HG03064 (cell line): ENCODE measurements around the gene PPP1R14B.

Experiments
- ATAC-seq: cut with Tn5 transposase; IDR thresholded peaks from one replicate; pipeline ENCODE4 v1.9.1; 2021; ENCODE audit warnings: low read depth; ENCODE audit not compliant: unreplicated experiment

Gene PPP1R14B

DNA sequence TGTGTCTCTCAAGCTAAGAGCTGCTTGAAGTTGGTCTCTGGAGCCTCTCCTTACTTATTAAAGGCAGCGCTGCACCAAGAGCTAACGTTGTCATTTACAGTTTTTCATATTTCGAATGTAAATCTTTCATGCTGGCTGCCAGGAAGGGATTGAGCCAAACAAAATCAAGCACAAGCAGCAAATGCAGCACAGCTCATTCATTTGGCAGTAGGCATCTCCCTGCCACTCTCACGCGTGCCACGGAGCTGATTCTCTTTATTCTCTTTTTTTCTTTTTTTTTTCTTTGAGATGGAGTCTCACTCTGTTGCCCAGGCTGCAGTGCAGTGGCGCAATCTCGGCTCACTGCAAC, 13.8 kb downstream of the PPP1R14B start:
- ATAC-seq, result no peak

DNA sequence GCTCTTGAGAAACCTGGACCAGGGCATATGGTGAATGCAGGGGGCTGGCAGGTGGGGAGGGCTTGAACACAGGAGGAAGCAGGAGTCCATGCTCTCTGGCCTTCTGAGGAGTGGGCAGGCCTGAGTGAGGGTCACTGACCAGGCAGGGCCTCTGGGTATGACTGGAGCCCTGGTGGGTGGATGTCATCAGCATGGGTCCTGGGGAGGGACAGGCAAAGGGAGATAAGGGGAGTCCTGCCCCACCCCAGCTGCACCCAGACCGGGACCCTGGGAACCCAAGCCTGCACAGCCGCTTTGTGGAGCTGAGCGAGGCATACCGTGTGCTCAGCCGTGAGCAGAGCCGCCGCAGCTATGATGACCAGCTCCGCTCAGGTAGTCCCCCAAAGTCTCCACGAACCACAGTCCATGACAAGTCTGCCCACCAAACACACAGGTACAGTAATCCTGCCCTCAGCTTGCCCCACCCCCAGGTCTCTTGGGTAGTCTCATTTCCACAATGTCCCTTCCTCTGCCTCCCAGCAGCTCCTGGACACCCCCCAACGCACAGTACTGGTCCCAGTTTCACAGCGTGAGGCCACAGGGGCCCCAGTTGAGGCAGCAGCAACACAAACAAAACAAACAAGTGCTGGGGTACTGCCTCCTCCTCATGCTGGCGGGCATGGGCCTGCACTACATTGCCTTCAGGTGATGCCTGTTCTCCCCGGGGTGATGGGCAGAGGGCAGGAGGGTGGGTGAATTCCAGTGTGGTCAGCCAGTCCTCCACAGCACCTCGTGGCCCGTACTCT, 14.4 kb downstream of the PPP1R14B start:
- ATAC-seq, result no peak

DNA sequence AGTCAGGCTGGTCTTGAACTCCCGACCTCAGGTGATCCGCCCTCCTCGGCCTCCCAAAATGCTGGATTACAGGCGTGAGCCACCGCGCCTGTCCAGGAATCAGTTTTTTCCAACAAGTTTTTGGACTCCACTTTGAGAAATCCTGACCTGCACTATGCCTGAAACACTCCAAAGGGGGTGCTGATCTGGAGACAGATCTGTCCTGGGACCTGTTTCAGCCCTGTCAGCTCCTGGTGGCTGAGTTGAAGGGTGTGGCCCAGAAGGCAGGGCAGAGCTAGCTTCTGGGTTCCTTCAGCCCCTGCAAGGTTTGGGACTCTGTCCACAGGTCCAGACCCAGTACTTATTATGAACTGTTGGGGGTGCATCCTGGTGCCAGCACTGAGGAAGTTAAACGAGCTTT, 15.2 kb downstream of the PPP1R14B start:
- no peak for ATAC-seq

DNA sequence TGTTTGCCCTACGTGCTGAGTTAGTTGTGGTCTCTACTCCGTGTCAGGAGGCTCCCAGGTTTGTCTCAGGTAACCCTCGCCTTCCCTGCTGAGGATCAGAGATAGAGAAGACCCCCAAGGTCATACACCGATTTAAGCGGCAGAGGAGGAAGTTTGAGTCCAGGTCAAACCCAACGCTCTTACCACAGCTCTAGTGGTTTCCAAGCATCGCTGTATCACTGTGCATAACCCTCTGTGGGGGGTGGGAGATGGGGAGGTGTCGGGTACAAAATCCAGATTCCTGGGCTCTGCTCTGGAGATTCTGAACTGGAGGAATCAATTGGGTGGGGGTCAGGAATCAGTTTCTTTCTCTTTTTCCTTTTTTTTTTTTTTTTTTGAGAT, 15.8 kb downstream of the PPP1R14B start:
- no peak for ATAC-seq

DNA sequence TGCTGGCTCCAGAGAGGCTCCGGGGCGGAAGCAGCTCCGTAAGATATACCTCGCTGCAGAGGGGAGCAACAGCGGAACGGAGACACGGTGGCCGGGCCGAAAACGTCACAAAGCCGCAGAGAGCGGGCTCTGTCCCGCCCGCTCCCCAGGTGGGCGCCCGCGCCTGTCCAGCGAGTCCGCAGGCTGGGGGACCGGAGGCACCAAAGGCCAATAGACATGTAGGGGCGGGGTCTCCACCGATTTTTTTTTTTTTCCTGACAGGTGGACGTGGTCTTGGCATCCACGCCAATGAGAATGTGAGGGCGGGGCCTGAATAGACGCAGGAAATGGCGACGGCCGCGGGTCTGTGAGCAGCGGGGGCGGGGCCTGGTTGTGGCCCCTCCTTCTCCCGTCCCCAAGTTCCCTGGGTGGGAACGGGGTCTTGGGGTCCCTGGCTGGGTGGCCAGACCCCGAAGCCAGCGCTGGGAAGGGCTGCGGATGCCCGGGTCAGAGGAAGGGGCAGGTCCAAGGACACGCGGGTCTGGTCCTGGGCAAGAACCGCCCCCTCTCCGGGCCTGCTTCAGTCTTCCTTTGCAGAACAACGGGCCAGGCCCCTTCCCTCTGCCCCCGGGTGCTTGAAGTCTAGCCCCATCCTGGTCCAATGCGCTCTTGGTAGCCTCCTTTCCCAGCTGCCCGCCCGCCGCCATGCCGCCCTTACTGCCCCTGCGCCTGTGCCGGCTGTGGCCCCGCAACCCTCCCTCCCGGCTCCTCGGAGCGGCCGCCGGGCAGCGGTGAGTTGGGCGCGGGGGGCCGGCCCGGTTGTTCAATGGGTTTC, 16.4 kb downstream of the PPP1R14B start, which contains the start of gene DNAJC4:
DNAJC4 (plus strand) TSS at position 378 of the 814 bp plus-strand sequence; CDS start at position 685, 307 bp downstream.
- no peak for ATAC-seq

DNA sequence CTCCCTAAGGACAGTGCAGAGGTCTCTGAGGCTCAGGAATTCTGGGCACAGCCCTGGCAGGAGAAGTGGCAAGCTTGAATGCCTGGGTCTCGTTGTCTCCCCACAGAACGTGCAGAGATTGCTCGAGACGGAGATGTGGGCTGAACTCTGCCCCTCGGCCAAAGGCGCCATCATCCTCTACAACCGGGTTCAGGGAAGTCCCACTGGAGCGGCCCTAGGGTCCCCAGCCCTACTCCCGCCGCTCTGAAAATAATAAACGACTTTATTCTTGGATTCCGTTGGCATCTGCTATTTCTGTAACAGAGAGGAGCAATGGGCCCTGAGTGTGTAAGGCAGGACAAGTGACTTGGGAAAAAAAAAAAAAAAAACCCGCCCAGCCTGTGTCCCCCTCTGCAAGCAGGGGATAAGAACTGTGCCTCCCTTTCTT, 17.0 kb downstream of the PPP1R14B start:
- ATAC-seq, result no peak

DNA sequence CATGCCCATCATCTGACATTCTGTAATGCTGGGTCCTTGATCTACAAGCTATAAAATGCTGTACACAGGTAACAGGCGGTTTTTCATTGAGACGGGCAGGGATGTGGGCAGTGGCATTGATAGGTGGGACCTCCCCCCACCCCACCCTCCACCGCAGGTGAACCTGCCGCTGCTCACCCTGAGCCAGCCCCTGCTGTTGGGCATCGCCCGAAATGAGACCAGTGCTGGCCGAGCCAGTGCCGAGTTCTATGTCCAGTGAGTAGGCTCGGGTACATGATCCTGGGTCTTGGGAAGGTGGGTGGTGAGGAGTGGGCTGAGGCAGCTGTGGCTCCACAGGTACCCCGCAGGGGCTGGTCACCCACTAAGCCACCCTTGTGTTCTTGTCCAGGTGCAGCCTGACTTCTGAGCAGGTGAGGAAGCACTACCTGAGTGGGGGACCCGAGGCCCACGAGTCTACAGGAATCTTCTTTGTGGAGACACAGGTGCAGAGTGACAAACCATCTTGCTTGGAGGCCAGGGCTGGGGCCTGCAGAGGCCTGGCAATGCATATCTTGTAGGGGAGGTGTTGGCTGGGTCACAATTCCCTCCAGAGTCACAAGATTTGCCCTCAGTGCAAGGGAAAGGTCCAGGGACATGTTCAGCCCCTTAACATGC, 17.5 kb downstream of the PPP1R14B start:
- ATAC-seq, result no peak

DNA sequence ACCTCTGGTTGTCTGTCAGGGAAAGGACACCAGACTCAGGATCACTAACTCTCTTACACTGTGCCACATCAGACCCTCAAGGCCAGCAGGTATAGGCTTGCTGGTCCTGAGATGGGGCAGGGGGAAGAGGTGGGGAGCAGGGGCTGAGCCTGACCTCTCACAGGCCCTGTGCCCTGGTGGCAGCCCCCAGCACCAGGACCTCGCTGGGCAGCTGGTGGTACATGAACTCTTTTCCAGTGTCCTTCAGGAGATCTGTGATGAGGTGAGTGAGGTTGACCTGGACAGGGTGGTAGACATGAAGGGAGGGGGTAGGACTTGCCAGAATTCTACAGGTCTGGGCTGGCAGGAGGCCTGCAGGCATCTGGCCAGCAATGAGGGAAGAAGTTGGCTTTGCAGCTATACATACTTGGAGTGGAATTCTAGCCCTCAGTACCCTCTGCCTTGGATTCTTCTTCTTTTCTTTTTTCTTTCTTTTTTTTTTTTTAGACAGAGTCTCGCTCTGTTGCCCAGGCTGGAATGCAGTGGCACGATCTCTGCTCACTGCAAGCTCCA, 19.3 kb downstream of the PPP1R14B start:
- no peak for ATAC-seq

DNA sequence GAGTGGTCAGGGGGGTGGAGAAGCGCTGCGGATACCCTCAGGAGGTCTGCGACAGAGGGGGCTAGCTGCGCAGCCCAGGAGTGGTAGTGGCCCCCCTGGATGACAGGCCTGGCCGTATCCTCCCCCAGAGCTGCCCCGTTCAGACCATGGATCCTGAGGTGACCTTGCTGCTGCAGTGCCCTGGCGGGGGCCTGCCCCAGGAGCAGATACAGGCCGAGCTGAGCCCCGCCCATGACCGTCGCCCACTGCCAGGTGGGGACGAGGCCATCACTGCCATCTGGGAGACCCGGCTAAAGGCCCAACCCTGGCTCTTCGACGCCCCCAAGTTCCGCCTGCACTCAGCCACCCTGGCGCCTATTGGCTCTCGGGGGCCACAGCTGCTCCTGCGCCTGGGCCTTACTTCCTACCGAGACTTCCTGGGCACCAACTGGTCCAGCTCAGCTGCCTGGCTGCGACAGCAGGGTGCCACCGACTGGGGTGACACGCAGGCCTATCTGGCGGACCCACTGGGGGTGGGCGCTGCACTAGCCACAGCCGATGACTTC, 20.2 kb downstream of the PPP1R14B start:
- ATAC-seq, result no peak

DNA sequence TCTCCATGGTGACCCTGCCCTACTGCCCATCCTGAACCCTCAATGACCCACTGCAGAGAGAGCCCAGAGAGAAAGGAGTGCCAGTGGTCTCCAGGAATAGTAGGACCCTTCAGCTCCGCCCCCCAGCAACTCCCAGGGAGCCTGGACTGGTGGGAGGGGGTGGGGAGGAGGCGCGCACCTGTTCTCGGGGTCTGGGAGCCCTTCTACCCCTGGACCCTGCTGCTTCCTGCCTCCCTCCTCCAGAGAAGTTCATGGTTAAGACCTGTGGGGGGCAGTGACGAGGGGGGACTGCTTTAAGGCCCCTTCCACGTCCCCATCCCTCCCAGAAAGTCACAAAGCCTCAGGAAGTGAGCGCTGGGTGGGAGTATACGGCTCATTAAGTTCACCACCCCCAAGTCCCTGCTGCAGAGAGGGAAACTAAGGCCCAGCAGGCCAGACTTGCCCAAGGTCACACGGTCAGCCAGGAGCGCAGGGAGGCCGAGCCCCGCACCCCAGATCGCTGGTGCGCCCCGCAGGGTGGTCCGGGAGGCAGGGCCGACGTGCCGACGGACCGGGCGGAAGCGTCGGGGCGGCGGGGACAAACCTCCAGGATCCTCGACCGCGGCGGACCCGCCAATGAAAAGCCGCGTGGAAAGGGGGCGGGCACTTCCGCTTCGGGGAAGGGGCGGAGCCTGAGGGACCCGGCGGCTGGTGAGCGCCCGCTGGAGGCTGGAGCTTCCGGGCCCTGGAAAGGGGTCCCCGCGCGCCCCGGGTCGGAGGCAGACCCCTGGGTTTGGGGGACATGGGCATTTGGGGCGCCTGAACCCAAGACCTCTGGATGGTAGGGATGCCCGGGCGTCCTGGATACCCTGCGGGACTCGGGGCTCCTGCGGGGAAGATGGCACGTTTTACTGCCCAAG, 20.9 kb downstream of the PPP1R14B start, which contains the start of the genes NUDT22 and TRPT1:
NUDT22 (plus strand) TSS at position 667 of the 899 bp plus-strand sequence. CDS start 379 bp downstream, outside the sequence.
TRPT1 (minus strand) TSS at position 579 of the 899 bp plus-strand sequence; CDS start at position 253, 326 bp downstream.
- ATAC-seq, result no peak

DNA sequence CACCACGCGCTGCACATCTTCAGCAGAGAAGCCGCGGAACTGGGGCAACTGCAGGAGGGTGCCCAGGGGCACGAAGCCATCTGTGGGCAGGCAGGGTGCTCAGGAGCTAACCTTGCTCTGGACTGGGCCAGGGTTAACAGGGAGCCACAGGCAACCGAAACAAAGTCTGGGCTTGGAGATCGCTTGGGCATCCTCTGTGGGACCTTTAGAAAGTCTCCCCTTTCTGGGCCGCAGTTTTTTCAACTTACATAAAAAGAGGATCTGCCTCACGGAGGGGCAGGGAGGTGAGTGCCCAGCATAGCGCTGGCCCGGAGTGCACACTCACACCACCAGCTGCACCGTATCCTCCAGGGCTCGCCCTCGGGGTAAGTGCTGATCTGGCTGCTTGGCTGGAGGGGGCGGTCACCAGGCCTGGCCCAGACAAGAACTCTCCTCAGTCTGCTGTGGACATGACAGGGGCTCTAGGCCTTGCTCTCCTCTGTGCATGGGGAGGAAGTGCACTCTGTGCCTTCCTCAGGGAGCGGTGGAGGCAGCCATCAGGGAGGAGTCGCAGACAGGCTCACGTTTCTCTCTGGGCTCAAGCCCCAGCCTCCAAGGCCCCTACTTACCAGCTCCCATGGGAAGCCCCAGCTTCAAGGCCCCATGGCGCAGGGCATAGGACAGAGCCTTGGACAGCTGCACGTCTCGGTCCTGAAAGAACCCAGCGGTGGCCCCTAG, 21.7 kb downstream of the PPP1R14B start:
- ATAC-seq, result no peak

DNA sequence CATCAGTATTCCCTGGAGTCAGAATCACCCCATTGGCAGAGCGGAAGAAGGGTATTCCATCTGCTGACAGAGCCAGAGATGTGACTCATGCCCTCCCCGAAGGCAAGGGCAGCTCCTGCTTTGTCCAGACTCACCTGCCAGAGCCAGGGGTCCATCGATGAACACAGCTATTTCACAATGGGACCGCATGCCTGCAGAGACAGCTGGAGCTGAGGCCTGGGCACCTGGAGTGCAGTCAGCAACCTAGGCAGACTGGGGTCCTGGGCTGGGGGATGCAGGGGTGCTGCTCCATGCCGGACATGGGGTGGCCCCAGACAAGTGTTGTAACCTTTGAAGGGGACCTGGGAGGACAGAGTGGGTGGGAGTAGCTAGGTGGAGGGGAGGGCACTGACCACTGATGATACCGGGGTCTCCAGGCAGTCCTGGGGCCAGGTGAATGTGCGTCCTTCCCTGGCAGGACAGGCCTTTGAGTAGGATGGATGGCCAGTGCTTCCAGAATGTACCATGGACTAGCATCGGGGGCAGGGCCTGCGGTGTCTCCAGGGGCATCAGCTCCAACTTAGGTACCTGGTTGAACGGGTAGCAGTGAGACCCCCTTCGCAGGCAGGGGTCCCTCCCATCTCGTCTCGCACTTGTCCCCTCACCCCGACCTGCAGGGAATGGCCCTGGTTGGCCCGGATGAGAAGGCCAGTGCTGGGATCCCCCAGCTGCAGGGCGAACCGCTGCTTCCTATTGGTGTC, 22.4 kb downstream of the PPP1R14B start:
- no peak for ATAC-seq

DNA sequence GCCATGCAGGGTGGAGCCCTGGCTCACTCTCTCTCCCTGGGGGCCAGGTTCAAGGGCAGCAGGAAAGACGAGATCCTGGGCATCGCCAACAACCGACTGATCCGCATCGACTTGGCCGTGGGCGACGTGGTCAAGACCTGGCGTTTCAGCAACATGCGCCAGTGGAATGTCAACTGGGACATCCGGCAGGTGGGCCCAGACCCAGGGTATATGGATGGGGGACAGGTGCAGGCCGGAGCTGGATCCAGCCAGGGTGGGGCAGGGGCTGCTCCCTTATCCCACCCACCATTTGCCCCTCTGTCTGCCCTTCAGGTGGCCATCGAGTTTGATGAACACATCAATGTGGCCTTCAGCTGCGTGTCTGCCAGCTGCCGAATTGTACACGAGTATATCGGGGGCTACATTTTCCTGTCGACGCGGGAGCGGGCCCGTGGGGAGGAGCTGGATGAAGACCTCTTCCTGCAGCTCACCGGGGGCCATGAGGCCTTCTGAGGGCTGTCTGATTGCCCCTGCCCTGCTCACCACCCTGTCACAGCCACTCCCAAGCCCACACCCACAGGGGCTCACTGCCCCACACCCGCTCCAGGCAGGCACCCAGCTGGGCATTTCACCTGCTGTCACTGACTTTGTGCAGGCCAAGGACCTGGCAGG, 23.6 kb downstream of the PPP1R14B start:
- no peak for ATAC-seq

DNA sequence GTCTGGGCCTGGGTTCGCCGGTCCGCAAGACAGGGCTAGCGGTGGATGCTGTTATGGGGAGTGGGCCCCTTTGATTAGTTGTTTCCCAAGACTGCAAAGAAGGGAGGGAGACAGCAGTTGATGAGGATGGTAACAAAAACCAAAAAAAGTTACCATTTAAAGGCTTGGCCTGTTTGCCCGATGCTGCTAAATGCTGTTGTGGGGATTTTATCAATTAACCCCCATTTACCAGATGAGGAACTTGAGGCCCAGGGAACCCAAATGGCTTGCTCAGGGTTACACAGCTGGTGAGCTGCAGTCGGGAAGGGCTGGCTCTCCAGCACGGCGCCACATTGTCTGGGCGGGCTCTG, 24.1 kb downstream of the PPP1R14B start:
- no peak for ATAC-seq

DNA sequence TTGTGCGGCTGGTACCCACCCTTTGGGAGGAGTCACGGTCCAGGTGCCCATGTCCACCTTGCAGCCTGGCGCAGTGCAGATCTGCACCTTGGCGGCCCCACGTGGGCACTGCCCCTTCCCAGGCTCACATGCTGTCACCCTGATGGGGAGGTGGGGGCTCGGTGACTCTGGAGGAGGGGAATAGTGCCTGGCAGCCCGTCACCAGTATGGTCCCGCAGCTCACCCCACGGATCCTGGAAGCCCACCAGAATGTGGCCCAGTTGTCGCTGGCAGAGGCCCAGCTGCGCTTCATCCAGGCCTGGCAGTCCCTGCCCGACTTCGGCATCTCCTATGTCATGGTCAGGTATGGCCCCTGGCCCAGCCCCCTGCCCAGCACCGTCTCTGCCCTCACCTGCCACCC, 25.9 kb downstream of the PPP1R14B start:
- ATAC-seq, result no peak

DNA sequence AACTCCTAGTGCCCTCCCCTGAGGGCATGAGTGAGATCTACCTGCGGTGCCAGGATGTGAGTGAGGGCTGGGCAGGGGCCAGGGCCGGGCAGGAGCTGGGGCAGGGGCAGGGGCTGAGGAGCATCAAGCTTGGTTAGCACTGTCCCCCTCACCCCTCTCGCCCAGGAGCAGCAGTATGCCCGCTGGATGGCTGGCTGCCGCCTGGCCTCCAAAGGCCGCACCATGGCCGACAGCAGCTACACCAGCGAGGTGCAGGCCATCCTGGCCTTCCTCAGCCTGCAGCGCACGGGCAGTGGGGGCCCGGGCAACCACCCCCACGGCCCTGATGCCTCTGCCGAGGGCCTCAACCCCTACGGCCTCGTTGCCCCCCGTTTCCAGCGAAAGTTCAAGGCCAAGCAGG, 26.5 kb downstream of the PPP1R14B start:
- ATAC-seq, result no peak

DNA sequence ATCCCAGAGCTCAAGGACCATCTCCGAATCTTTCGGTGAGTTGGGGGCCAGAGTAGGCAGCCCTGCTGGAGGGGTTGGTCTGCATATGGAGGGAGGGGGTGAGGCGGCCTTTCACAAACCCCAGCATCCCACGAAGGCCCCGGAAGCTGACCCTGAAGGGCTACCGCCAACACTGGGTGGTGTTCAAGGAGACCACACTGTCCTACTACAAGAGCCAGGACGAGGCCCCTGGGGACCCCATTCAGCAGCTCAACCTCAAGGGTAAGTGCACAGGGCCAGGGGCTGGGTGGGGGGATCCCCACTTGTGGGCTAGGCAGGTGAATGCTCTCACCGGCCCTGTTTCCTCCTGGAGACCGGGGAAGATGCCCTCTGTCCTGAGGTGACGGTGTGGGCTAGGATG, 27.0 kb downstream of the PPP1R14B start:
- no peak for ATAC-seq

DNA sequence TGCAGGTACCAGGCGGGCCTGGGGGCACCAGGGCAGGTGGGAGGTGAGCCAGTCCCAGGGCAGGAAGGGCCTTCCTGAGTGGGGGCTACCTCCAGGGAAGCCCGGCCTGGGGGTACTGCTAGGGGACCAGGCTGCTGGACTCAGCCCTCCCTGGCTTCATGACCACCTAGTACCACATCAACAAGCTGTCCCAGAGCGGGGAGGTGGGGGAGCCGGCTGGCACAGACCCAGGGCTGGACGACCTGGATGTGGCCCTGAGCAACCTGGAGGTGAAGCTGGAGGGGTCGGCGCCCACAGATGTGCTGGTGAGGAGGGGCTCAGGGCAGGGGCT, 27.4 kb downstream of the PPP1R14B start:
- ATAC-seq, result no peak
